GM12864 (cell line): ENCODE results near the gene HMOX2.

Source experiments
- DNase-seq: peaks from one replicate; pipeline ENCODE4 v3.0.0-alpha.2; 2011; ENCODE audit warnings: low read depth
- H3K4me3 ChIP-seq: 2 replicates; pipeline ENCODE4 v1.5.1; 2011; ENCODE audit warnings: mild to moderate bottlenecking, low read depth, low read length, control low read depth
- CTCF ChIP-seq: IDR thresholded peaks from 2 replicates; pipeline ENCODE4 v1.5.1; 2011; ENCODE audit warnings: low read depth, mild to moderate bottlenecking, moderate library complexity, low read length, control low read depth, inconsistent platforms; ENCODE audit errors: missing control alignments

The HMOX2 gene

GRCh38 chr16:4498546-4499195, 22.5 kb downstream of the HMOX2 start:
- TF ChIP-seq CTCF: no peak
- no peak for DNase-seq
- H3K4me3 ChIP-seq: no peak overlapping the region

GRCh38 chr16:4499196-4499555, 23.0 kb downstream of the HMOX2 start:
- no peak overlapping the region for H3K4me3 ChIP-seq
- DNase-seq: no peak
- no peak for TF ChIP-seq CTCF

- no peak for TF ChIP-seq CTCF
- no peak overlapping the region for H3K4me3 ChIP-seq
- no peak for DNase-seq
Observed at GRCh38 chr16:4500272-4500671, 24.1 kb downstream of the HMOX2 start.

GRCh38 chr16:4501071-4501478, 24.9 kb downstream of the HMOX2 start:
- no peak for DNase-seq
- H3K4me3 ChIP-seq: no peak overlapping the region
- no peak for TF ChIP-seq CTCF

GRCh38 chr16:4505356-4506147, 29.4 kb downstream of the HMOX2 start:
- TF ChIP-seq CTCF: no peak
- H3K4me3 ChIP-seq: no peak overlapping the region
- peak; percentile 89 for DNase-seq

- peak; percentile 97 for TF ChIP-seq CTCF
- DNase-seq: peak; percentile 58
Observed at GRCh38 chr16:4506450-4506849, 30.3 kb downstream of the HMOX2 start.

More at GRCh38 chr16:4506450-4506849, 30.3 kb downstream of the HMOX2 start:
- H3K4me3 ChIP-seq: no peak overlapping the region
